Fibroblast of skin of right biceps (primary cell): ENCODE results near the gene HBS1L.

ENCODE experiments used
- DNase-seq: peaks from one replicate; pipeline ENCODE4 v3.0.0-alpha.2; 2013

Gene HBS1L

GRCh38 chr6:135054569-135055498 is at the start of gene HBS1L:
TSS of gene HBS1L (minus strand) at chr6:135054822. CDS start at chr6:135054691, 131 bp downstream.
- DNase-seq = peak; percentile 98

GRCh38 chr6:135104199-135104598 is 49.6 kb upstream of the HBS1L start:
- no peak for DNase-seq

- no peak for DNase-seq
These were observed 47.6 kb upstream of the HBS1L start for GRCh38 chr6:135102191-135102590.

- no peak for DNase-seq
These were observed 42.5 kb upstream of the HBS1L start for GRCh38 chr6:135097172-135097571.

GRCh38 chr6:135096403-135097130 is 41.9 kb upstream of the HBS1L start:
- no peak for DNase-seq

GRCh38 chr6:135095716-135096115 is 41.1 kb upstream of the HBS1L start:
- DNase-seq = no peak

GRCh38 chr6:135094403-135094821 is 39.8 kb upstream of the HBS1L start:
- peak; percentile 15 for DNase-seq

GRCh38 chr6:135093578-135093977 is 39.0 kb upstream of the HBS1L start:
- DNase-seq = no peak

GRCh38 chr6:135092724-135093123 is 38.1 kb upstream of the HBS1L start:
- no peak for DNase-seq

- DNase-seq = no peak
These were observed 36.2 kb upstream of the HBS1L start for GRCh38 chr6:135090819-135091218.

- no peak for DNase-seq
These were observed 35.3 kb upstream of the HBS1L start for GRCh38 chr6:135089901-135090300.

- peak; percentile 80 for DNase-seq
These were observed 34.5 kb upstream of the HBS1L start for GRCh38 chr6:135088818-135089809.

GRCh38 chr6:135088281-135088680 is 33.7 kb upstream of the HBS1L start:
- DNase-seq = no peak

GRCh38 chr6:135087803-135088202 is 33.2 kb upstream of the HBS1L start:
- DNase-seq = no peak

- DNase-seq = no peak
These were observed 32.8 kb upstream of the HBS1L start for GRCh38 chr6:135087403-135087802.

- no peak for DNase-seq
These were observed 31.8 kb upstream of the HBS1L start for GRCh38 chr6:135086414-135086764.

GRCh38 chr6:135085700-135086413 is 31.2 kb upstream of the HBS1L start:
- DNase-seq = no peak

GRCh38 chr6:135084916-135085269 is 30.3 kb upstream of the HBS1L start:
- DNase-seq = no peak

- no peak for DNase-seq
These were observed 29.6 kb upstream of the HBS1L start for GRCh38 chr6:135084001-135084915.

GRCh38 chr6:135081966-135082365 is 27.3 kb upstream of the HBS1L start:
- DNase-seq = no peak

- no peak for DNase-seq
These were observed 20.4 kb upstream of the HBS1L start for GRCh38 chr6:135075018-135075417.
